A549 (cell line): Measurements from ENCODE around the gene AQP4. TPM values are rescaled to one million over a fixed set of nuclear protein-coding genes. Genes with fewer than 3 reads are reported as not detected.

Experiments
- ATAC-seq, 2 experiments: fragments of 200-7000 bp in 1 of 2; fragments of >200 bp in 1 of 2; cut with Nextera tagmentation in 1 of 2; cut with Tn5 transposase in 1 of 2; 3 replicates each; pipeline versions ENCODE4 v1.8.0 to v1.9.1; 2018 to 2020; ENCODE audit warnings: mild to moderate bottlenecking in 1 of 2, moderate library complexity in 1 of 2
- CTCF ChIA-PET: fragments of 300-600 bp; sonication (Branson Sonifier 250); formaldehyde crosslinking; extraction: SDS; loops from one replicate; lab custom pipeline; 2021; ENCODE audit warnings: antibody characterized with exemption, inconsistent platforms; lab: Yijun Ruan, JAX
- POLR2A ChIA-PET: fragments of 350-600 bp; formaldehyde crosslinking; extraction: SDS; loops from one replicate; lab custom pipeline; 2021; ENCODE audit warnings: antibody characterized with exemption, inconsistent platforms; lab: Yijun Ruan, JAX
- DNase-seq, 2 experiments: peaks; one replicate each; pipeline versions ENCODE4 v3.0.0 to v3.0.0-alpha.2; 2011 to 2016; ENCODE audit warnings: low read depth in 1 of 2, low spot score in 1 of 2
- FAIRE-seq: peaks from 2 replicates; lab custom pipeline; 2011; peaks lifted over from hg19 to GRCh38; lab: Jason Lieb, UNC
- H3K27ac ChIP-seq, 2 experiments: fragments of >200 bp; sonication (Bioruptor Twin); formaldehyde crosslinking; 3 replicates each; pipeline ENCODE4 v1.5.1; 2016 to 2017
- H3K4me1 ChIP-seq: fragments of >200 bp; sonication (Bioruptor Twin); formaldehyde crosslinking; 3 replicates; pipeline ENCODE4 v1.6.1; 2016
- H3K4me2 ChIP-seq: fragments of >200 bp; sonication (Bioruptor Twin); formaldehyde crosslinking; 3 replicates; pipeline ENCODE4 v1.6.1; 2016
- H3K4me3 ChIP-seq: fragments of >200 bp; sonication (Bioruptor Twin); formaldehyde crosslinking; 3 replicates; pipeline ENCODE4 v1.5.1; 2016
- H3K9me3 ChIP-seq: fragments of >200 bp; sonication (Bioruptor Twin); formaldehyde crosslinking; 3 replicates; pipeline ENCODE4 v1.6.1; 2016
- BHLHE40 ChIP-seq: IDR thresholded peaks from 2 replicates; pipeline ENCODE4 v1.6.1; 2012; ENCODE audit warnings: low read depth, low read length, inconsistent platforms
- EHF ChIP-seq: fragments of 250-450 bp; sonication (Bioruptor Pico); IDR thresholded peaks from 2 replicates; pipeline ENCODE4 v1.5.0; 2020; ENCODE audit warnings: mild to moderate bottlenecking
- EP300 ChIP-seq, 2 experiments: fragments of >200 bp; sonication (Bioruptor Twin); formaldehyde crosslinking; IDR thresholded peaks; 2 replicates in 1 of 2; 3 replicates in 1 of 2; pipeline ENCODE4 v1.6.1; 2016 to 2017
- ESRRA ChIP-seq: fragments of 150-350 bp; IDR thresholded peaks from 2 replicates; pipeline ENCODE4 v1.6.1; 2014; ENCODE audit warnings: mild to moderate bottlenecking, low read length, borderline replicate concordance
- JUN ChIP-seq, 2 experiments: fragments of >200 bp; sonication (Bioruptor Twin); formaldehyde crosslinking; IDR thresholded peaks; 2 replicates in 1 of 2; 3 replicates in 1 of 2; pipeline ENCODE4 v1.6.1; 2016 to 2017
- KDM5A ChIP-seq: fragments of 200-600 bp; sonication (generic); IDR thresholded peaks from 2 replicates; pipeline ENCODE4 v1.6.1; 2016; ENCODE audit warnings: antibody characterized with exemption, mild to moderate bottlenecking
- MAFK ChIP-seq: fragments of 450-650 bp; IDR thresholded peaks from 2 replicates; pipeline ENCODE4 v1.6.1; 2014; ENCODE audit not compliant: partially characterized antibody
- MAZ ChIP-seq: fragments of 150-350 bp; IDR thresholded peaks from 2 replicates; pipeline ENCODE4 v1.6.1; 2014; ENCODE audit warnings: antibody characterized with exemption, low read depth, low read length, borderline replicate concordance
- NPAS2 ChIP-seq: fragments of 250-450 bp; sonication (Bioruptor Pico); IDR thresholded peaks from 2 replicates; pipeline ENCODE4 v1.8.0; 2022; ENCODE audit warnings: mild to moderate bottlenecking, moderate library complexity, borderline replicate concordance
- PHF8 ChIP-seq: fragments of 200-600 bp; sonication (generic); IDR thresholded peaks from 2 replicates; pipeline ENCODE4 v1.6.1; 2016; ENCODE audit warnings: low read depth, mild to moderate bottlenecking, antibody characterized with exemption, moderate library complexity, borderline replicate concordance
- RAD21 ChIP-seq, 2 experiments: fragments of >200 bp in 1 of 2; sonication (Bioruptor Twin) in 1 of 2; formaldehyde crosslinking in 1 of 2; IDR thresholded peaks in 1 of 2; conservative IDR thresholded peaks in 1 of 2; 2 replicates in 1 of 2; 3 replicates in 1 of 2; pipeline ENCODE4 v1.6.1; 2012 to 2018; ENCODE audit warnings: inconsistent platforms in 1 of 2
- RARB ChIP-seq: fragments of 250-450 bp; sonication (Bioruptor Pico); IDR thresholded peaks from 2 replicates; pipeline ENCODE4 v1.8.0; 2021; ENCODE audit warnings: mild to moderate bottlenecking, moderate library complexity
- SMC3 ChIP-seq: fragments of >200 bp; sonication (Bioruptor Twin); formaldehyde crosslinking; IDR thresholded peaks from 3 replicates; pipeline ENCODE4 v1.6.1; 2018; ENCODE audit warnings: inconsistent platforms
- TFCP2L1 ChIP-seq: fragments of 250-450 bp; sonication (Bioruptor Pico); IDR thresholded peaks from 2 replicates; pipeline ENCODE4 v1.5.0; 2021; ENCODE audit warnings: mild to moderate bottlenecking
- TP53 ChIP-seq: fragments of 250-450 bp; sonication (Bioruptor Pico); IDR thresholded peaks from 2 replicates; pipeline ENCODE4 v1.5.0; 2021; ENCODE audit warnings: mild to moderate bottlenecking, moderate library complexity
- ZC3H11A ChIP-seq: fragments of 450-650 bp; IDR thresholded peaks from 2 replicates; pipeline ENCODE4 v1.6.1; 2014; ENCODE audit warnings: antibody characterized with exemption, mild to moderate bottlenecking
- ZFP36 ChIP-seq: fragments of 450-650 bp; IDR thresholded peaks from 2 replicates; pipeline ENCODE4 v1.6.1; 2014; ENCODE audit warnings: borderline replicate concordance; ENCODE audit not compliant: partially characterized antibody
- WGBS: methylation state at CpG from one replicate; pipeline ENCODE4 v1.1.6; 2017; ENCODE audit errors: missing lambda C conversion rate; 5-methylcytosine and 5-hydroxymethylcytosine counted together
- polyA plus RNA-seq, 4 experiments: library from polyadenylated mRNA; depleted of rRNA in 3 of 4; stranded (reverse); fragments of >200 nt; fragmentation: RNase III in 1 of 4; extraction: RNeasy Plus Mini Kit Qiagen cat#74134 plus additional on column Dnase treatment in 1 of 4; gene quantifications; 2 replicates in 3 of 4; 3 replicates in 1 of 4; pipeline ENCODE4 v1.2.3, GENCODE V29; 2011 to 2017
- TF ChIP-seq, protein P1 (sequence below): fragments of >200 bp; sonication (Bioruptor Twin); formaldehyde crosslinking; IDR thresholded peaks from 3 replicates; pipeline ENCODE4 v1.6.1; 2016
- TF ChIP-seq, protein P2 (sequence below): fragments of >200 bp; sonication (Bioruptor Twin); formaldehyde crosslinking; IDR thresholded peaks from 2 replicates; pipeline ENCODE4 v1.6.1; 2016
- TF ChIP-seq, protein P3 (sequence below): IDR thresholded peaks from 2 replicates; pipeline ENCODE4 v1.6.1; 2012; ENCODE audit warnings: low read depth, borderline replicate concordance
- TF ChIP-seq, protein P4 (sequence below): fragments of 450-650 bp; IDR thresholded peaks from 2 replicates; pipeline ENCODE4 v1.6.1; 2014; ENCODE audit warnings: antibody characterized with exemption
- TF ChIP-seq, protein P5 (sequence below): fragments of >200 bp; sonication (Bioruptor Twin); formaldehyde crosslinking; IDR thresholded peaks from 3 replicates; pipeline ENCODE4 v1.5.1; 2016
- TF ChIP-seq, protein P6 (sequence below): fragments of 250-450 bp; sonication (Bioruptor Pico); IDR thresholded peaks from 2 replicates; pipeline ENCODE4 v1.5.0; 2021; ENCODE audit warnings: mild to moderate bottlenecking, moderate library complexity, borderline replicate concordance

The AQP4 gene
- polyA plus RNA-seq, 2 of the 4 experiments (the other 2 are of a cell fraction) = 0.08 TPM; not detected in 1

DNA sequence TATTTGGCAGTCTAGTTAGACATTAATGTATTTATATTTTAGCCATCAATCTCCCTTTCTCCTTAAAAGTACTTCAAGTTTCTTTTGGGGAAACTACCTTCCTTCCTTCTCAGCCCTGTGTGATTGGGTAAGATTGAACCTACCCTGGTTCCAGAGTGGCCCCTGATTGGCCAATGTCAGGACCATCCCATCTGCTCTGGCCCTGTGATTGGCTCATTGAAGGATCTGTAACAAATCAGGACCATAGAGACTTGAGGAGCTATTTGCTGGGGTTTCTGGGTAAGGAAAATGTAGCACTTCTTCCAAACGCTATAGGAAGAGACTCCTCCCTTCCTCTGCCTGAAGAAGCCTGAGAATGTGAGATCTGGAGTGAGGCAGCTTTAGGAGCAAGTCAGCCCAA lies 59.3 kb downstream of the AQP4 start:
- POLR2A ChIA-PET = no interaction called here
- Histone ChIP-seq H3K9me3 (no peaks in the 10 kb centered on the region), H3K4me3 (no peak overlapping the region), H3K4me2 (no peak overlapping the region)
- peak in 1 of 2 experiments; percentile 6 for DNase-seq
- no peak for TF ChIP-seq RARB (CRISPR knock-in tag)
- no peak for TF ChIP-seq KDM5A
- TF ChIP-seq, protein P1, sequence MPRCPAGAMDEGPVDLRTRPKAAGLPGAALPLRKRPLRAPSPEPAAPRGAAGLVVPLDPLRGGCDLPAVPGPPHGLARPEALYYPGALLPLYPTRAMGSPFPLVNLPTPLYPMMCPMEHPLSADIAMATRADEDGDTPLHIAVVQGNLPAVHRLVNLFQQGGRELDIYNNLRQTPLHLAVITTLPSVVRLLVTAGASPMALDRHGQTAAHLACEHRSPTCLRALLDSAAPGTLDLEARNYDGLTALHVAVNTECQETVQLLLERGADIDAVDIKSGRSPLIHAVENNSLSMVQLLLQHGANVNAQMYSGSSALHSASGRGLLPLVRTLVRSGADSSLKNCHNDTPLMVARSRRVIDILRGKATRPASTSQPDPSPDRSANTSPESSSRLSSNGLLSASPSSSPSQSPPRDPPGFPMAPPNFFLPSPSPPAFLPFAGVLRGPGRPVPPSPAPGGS = no peak
- TF ChIP-seq ZC3H11A = no peak
- no peak for TF ChIP-seq TP53 (CRISPR knock-in tag)
- no peak for TF ChIP-seq NPAS2 (CRISPR knock-in tag)
- TF ChIP-seq PHF8 = no peak
- no peak for TF ChIP-seq ZFP36
- no peak for TF ChIP-seq MAFK
- TF ChIP-seq EHF (CRISPR knock-in tag) = no peak
- TF ChIP-seq EP300 (IDR thresholded peaks at IDR 0.05) = no peak
- no peak for TF ChIP-seq TFCP2L1
- no peak for TF ChIP-seq MAZ
- TF ChIP-seq, protein P2, sequence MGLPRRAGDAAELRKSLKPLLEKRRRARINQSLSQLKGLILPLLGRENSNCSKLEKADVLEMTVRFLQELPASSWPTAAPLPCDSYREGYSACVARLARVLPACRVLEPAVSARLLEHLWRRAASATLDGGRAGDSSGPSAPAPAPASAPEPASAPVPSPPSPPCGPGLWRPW = no peak
- TF ChIP-seq, protein P3, sequence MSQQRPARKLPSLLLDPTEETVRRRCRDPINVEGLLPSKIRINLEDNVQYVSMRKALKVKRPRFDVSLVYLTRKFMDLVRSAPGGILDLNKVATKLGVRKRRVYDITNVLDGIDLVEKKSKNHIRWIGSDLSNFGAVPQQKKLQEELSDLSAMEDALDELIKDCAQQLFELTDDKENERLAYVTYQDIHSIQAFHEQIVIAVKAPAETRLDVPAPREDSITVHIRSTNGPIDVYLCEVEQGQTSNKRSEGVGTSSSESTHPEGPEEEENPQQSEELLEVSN = no peak
- TF ChIP-seq, all 56 proteins: peak for 0
- ATAC-seq = no peak
- Histone ChIP-seq H3K27ac (no peak overlapping the region), H3K4me1 (peaks cover 9% of the 10 kb centered on the region; the same call in 1 of the 3 replicates)
- CTCF ChIA-PET = no interaction called here
- FAIRE-seq = no peak
- 71% methylated on average over 1 of the region's 1 CpG for WGBS

DNA sequence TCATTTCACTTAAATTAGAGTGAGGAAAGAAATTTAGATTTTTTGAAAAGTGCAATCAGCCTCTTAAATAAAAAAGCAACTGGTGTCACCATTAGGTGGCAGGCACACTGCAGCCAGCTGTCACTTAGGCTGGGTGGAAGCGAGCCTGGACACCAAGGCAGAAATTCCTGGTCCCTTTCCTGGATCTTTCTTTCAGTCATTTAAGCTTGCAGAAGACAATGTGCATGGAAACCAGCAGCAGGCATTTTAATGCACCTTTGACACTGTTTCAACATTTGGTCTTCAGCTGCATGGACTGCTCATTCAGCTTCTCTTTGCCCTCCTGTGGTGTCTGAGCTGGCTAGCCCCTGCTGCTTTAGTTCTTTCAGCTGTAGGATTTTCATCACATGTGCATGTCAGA lies 61.0 kb downstream of the AQP4 start:
- 18% methylated on average over 1 of the region's 1 CpG for WGBS
- no peak overlapping the region for H3K4me3 ChIP-seq
- TF ChIP-seq ESRRA (no peak), BHLHE40 (no peak), JUN (IDR thresholded peaks at IDR 0.05) (no peak), RAD21 (conservative IDR thresholded peaks at IDR 0.05 in 1 of 2, IDR thresholded peaks at IDR 0.05 in 1 of 2) (peak in 1 of 2 experiments; percentile 45; a peak in 3 of 5 replicates), SMC3 (peak; percentile 18; the same call in 1 of the 3 replicates)
- TF ChIP-seq, protein P4, sequence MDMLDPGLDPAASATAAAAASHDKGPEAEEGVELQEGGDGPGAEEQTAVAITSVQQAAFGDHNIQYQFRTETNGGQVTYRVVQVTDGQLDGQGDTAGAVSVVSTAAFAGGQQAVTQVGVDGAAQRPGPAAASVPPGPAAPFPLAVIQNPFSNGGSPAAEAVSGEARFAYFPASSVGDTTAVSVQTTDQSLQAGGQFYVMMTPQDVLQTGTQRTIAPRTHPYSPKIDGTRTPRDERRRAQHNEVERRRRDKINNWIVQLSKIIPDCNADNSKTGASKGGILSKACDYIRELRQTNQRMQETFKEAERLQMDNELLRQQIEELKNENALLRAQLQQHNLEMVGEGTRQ = no peak
- TF ChIP-seq, protein P5, sequence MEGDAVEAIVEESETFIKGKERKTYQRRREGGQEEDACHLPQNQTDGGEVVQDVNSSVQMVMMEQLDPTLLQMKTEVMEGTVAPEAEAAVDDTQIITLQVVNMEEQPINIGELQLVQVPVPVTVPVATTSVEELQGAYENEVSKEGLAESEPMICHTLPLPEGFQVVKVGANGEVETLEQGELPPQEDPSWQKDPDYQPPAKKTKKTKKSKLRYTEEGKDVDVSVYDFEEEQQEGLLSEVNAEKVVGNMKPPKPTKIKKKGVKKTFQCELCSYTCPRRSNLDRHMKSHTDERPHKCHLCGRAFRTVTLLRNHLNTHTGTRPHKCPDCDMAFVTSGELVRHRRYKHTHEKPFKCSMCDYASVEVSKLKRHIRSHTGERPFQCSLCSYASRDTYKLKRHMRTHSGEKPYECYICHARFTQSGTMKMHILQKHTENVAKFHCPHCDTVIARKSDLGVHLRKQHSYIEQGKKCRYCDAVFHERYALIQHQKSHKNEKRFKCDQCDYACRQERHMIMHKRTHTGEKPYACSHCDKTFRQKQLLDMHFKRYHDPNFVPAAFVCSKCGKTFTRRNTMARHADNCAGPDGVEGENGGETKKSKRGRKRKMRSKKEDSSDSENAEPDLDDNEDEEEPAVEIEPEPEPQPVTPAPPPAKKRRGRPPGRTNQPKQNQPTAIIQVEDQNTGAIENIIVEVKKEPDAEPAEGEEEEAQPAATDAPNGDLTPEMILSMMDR = peak; percentile 26; the same call in 1 of the 3 replicates
- TF ChIP-seq, protein P6, sequence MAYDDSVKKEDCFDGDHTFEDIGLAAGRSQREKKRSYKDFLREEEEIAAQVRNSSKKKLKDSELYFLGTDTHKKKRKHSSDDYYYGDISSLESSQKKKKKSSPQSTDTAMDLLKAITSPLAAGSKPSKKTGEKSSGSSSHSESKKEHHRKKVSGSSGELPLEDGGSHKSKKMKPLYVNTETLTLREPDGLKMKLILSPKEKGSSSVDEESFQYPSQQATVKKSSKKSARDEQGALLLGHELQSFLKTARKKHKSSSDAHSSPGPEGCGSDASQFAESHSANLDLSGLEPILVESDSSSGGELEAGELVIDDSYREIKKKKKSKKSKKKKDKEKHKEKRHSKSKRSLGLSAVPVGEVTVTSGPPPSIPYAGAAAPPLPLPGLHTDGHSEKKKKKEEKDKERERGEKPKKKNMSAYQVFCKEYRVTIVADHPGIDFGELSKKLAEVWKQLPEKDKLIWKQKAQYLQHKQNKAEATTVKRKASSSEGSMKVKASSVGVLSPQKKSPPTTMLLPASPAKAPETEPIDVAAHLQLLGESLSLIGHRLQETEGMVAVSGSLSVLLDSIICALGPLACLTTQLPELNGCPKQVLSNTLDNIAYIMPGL (CRISPR knock-in tag) = no peak
- H3K27ac ChIP-seq = no peak overlapping the region
- no peak overlapping the region for H3K4me2 ChIP-seq
- H3K4me1 ChIP-seq = peaks cover 9% of the 10 kb centered on the region; the same call in 1 of the 3 replicates
- CTCF ChIA-PET = interaction anchor here (0.5 to 1.6 kb wide), 3 partner anchors 13 to 1645 kb away, joined by 3 to 5 read pairs (median 4); no protein-coding TSS in a partner anchor
- peaks cover 3% of the 10 kb centered on the region; the same call in 1 of the 3 replicates for H3K9me3 ChIP-seq
- FAIRE-seq (no peak), ATAC-seq (peak in 1 of 2 experiments; percentile 38; a peak in 1 of 6 replicates), DNase-seq (peak in 1 of 2 experiments; percentile 10)
- POLR2A ChIA-PET = no interaction called here
